ENCODE results near the gene ZNF503.
A peak's percentile ranks its signal among the peaks of the same experiment; 100 is the strongest.

The ZNF503 gene

GRCh38 chr10:75406462-75407223, 5.1 kb upstream of the ZNF503 start:
- TF ChIP-seq CTCF (IDR thresholded peaks at IDR 0.05; ENCODE audit: insufficient read depth, low read depth, low read length, missing control alignments): no peak
- DNase-seq (ENCODE audit: low read depth): no peak

DNA sequence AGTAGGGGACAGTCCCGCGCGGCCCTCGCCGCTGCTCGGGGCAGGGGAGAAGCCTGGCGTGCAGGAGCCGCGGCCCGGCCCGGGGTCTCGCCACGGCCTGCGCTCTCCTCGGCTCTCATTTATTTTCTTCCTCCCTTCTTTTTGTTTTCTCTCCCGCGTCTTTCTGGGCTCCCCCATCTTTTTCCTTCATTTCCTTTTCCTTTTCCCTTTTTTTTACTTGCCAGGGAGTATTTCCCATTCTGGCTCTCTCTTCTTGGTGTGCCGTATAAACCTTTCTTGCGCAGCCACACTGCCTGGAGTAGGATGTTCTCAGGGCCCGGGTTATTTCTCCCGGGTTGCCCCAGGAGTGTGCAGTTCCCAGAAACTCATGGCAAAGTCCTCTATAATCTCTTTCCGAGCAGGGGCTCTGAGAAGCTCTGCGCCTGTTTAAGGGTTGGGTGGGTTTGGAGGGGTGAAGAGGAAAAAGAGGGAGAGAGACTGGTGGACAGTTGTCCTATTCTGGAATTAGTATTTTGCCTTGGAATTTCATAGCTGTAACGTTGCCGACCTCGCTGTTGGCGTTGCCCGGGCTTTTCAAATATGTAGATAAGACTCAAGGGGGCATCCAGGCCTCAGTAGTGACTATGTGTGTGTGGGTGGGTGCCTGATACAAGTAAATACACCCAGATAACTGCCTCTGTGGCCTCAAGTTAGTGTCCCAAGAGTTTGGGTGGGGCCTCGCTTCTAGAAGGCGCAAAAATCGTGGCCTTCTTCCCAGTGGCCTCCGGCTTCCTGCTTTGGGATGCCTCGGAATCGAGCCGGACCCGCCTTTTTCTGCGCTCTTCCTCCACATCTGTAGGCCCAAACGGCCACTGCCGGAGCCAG, 4.3 kb upstream of the ZNF503 start:
- DNase-seq (ENCODE audit: low read depth): no peak
- no peak overlapping the region for H3K4me3 ChIP-seq (ENCODE audit: low read depth, low read length)
- no peak for TF ChIP-seq CTCF (IDR thresholded peaks at IDR 0.05; ENCODE audit: insufficient read depth, low read depth, low read length, missing control alignments)

More at GRCh38 chr10:75406462-75407223, 5.1 kb upstream of the ZNF503 start:
- no peak overlapping the region for H3K4me3 ChIP-seq (ENCODE audit: low read depth, low read length)

- H3K4me3 ChIP-seq (ENCODE audit: low read depth, low read length): no peak overlapping the region
- no peak for DNase-seq (ENCODE audit: low read depth)
- no peak for TF ChIP-seq CTCF (IDR thresholded peaks at IDR 0.05; ENCODE audit: insufficient read depth, low read depth, low read length, missing control alignments)
Observed at GRCh38 chr10:75404815-75405597, 3.4 kb upstream of the ZNF503 start.

- no peak for DNase-seq (ENCODE audit: low read depth)
- TF ChIP-seq CTCF (IDR thresholded peaks at IDR 0.05; ENCODE audit: insufficient read depth, low read depth, low read length, missing control alignments): no peak
- peak overlapping the region; percentile 14; the same call in 1 of the 2 replicates for H3K4me3 ChIP-seq (ENCODE audit: low read depth, low read length)
Observed at GRCh38 chr10:75403939-75404814, 2.6 kb upstream of the ZNF503 start.

DNA sequence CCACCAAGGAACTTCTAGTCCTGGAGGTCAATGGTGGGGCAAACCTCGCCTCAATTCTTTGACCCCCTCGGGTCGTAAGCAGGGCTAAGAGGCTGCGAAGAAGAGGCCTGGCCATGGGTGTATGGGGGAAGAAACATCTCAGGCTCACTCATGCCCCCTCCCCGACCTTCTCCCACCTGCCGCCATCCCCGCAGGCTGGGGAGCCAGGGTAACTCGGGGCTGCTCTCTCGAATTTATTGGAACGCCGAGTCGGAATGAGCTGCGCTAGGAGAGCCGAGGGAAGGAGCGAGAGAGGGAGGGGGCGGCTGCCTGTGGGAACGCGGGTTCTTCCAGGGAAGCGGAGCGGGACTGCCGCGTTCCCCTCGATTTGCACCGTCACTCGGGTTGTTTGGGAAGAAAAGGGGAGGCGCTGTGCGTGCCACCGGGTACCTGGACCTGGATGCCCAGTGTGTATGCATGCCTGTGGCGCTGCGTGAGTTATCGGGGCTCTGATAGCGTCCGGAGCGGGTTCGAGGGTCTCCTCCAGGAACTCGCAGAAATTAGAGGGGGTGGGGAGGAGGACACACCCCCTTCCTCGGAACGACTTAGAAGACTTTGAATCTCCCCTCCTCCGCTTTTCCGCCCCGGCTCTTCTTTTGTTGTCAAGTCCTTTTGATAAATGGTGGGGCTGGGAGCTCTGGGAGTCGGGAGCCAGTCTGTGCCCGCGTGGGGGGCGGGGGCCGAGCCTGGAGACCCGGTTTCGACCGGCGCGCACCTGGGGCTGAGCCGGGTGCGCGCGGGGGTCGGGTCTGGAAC, 1.8 kb upstream of the ZNF503 start:
- peak overlapping the region; percentile 66 for H3K4me3 ChIP-seq (ENCODE audit: low read depth, low read length)
- DNase-seq (ENCODE audit: low read depth): no peak
- TF ChIP-seq CTCF (IDR thresholded peaks at IDR 0.05; ENCODE audit: insufficient read depth, low read depth, low read length, missing control alignments): no peak

All from GM12865 (cell line).